Gastrocnemius medialis (tissue), 4 donors: ENCODE data around the gene TNRC6A.

Experiments
- POLR2A ChIP-seq, 2 donors: fragments of 450-650 bp; IDR thresholded peaks; one replicate each; pipeline ENCODE4 v1.6.1; 2017; ENCODE audit warnings: antibody characterized with exemption in 2 of 2, mild to moderate bottlenecking in 2 of 2, moderate library complexity in 2 of 2
- TF ChIP-seq, protein P1 (sequence below), 5 experiments: fragments of 450-650 bp in 3 of 5; fragments of 200-600 bp in 2 of 5; sonication (generic) in 2 of 5; IDR thresholded peaks in 4 of 5; conservative IDR thresholded peaks in 1 of 5; 1 replicate in 4 of 5; 2 replicates in 1 of 5; pipeline ENCODE4 v1.5.1; 2016 to 2019; ENCODE audit warnings: antibody characterized with exemption in 5 of 5, mild to moderate bottlenecking in 3 of 5, moderate library complexity in 3 of 5

- TF ChIP-seq, protein P1, sequence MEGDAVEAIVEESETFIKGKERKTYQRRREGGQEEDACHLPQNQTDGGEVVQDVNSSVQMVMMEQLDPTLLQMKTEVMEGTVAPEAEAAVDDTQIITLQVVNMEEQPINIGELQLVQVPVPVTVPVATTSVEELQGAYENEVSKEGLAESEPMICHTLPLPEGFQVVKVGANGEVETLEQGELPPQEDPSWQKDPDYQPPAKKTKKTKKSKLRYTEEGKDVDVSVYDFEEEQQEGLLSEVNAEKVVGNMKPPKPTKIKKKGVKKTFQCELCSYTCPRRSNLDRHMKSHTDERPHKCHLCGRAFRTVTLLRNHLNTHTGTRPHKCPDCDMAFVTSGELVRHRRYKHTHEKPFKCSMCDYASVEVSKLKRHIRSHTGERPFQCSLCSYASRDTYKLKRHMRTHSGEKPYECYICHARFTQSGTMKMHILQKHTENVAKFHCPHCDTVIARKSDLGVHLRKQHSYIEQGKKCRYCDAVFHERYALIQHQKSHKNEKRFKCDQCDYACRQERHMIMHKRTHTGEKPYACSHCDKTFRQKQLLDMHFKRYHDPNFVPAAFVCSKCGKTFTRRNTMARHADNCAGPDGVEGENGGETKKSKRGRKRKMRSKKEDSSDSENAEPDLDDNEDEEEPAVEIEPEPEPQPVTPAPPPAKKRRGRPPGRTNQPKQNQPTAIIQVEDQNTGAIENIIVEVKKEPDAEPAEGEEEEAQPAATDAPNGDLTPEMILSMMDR (IDR thresholded peaks at IDR 0.05 in 4 of 5, conservative IDR thresholded peaks at IDR 0.05 in 1 of 5), result no peak
- no peak for TF ChIP-seq POLR2A (IDR thresholded peaks at IDR 0.05)
Measured at GRCh38 chr16:24683250-24683649, 46.2 kb upstream of the TNRC6A start.
